ENCODE data around the gene GRM8. TPM values are rescaled to one million over a fixed set of nuclear protein-coding genes. Genes with fewer than 3 reads are reported as not detected.
"Not testable (repeated sequence)": the region's sequence is repeated elsewhere in the genome, so short reads cannot be mapped to it uniquely, and the experiment has no call there.

The GRM8 gene
- total RNA-seq, 1 experiment from 2014 or later: not detected

DNA sequence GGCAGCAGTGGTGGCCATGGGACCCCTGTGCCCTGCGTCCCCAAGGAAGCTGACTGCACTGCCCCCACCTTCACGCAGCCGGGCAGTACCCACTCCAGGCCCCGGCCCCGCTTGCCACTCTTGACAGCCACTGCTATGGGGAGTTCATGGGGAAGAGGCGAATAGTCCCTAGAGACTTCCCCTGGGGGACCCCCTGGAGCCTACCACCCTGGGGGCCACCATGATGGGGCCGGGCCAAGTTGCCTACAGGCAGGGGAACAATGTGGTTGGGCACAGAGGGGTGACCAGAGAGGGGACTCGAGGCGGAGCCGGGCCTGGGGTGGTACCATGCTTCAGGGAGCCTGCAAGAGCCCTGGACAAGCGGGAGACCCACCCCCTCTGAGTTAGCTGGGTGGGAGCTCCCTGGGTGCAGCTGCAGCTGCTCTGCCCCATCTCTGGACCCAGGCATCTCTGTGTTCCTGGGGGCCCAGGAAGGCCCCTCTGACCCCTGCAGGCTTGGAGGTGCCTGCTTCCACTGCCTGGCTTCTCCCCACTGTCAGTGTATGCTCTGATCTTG, 567.6 kb downstream of the GRM8 start:
- H3K4me1 ChIP-seq (ENCODE audit: control insufficient read depth, insufficient read depth, low read length): no peaks in the 10 kb centered on the region
- H3K27me3 ChIP-seq (ENCODE audit: control insufficient read depth, insufficient read depth, low read length): no peaks in the 10 kb centered on the region
- ATAC-seq (no peak), DNase-seq (ENCODE audit: low read depth, low spot score) (no peak)
- no peak for TF ChIP-seq SIN3A (IDR thresholded peaks at IDR 0.05; ENCODE audit: borderline replicate concordance, insufficient read depth, low read depth, low read length)
- TF ChIP-seq POLR2AphosphoS5 (IDR thresholded peaks at IDR 0.05; ENCODE audit: low read depth, low read length): no peak
- no peak for TF ChIP-seq TCF7L2 (IDR thresholded peaks at IDR 0.05; ENCODE audit: low read depth, low read length)
- TF ChIP-seq CTCF (IDR thresholded peaks at IDR 0.05): no peak
- H3K36me3 ChIP-seq (ENCODE audit: control insufficient read depth, insufficient read depth, low read length): no peaks in the 10 kb centered on the region
- ChIA-PET CTCF (no interaction called here), POLR2A (no interaction called here)
- intact Hi-C loops (cut with micrococcal nuclease; ENCODE audit: unreplicated experiment): no loop called here
- in situ Hi-C loops (cut with HindIII; ENCODE audit: low pct_unique_long_range_greater_than_20kb, low sequenced_read_pairs): no loop called here
- no peak overlapping the region for H3K4me3 ChIP-seq (ENCODE audit: low read depth in 2 of 2, low read length in 2 of 2)
- no peaks in the 10 kb centered on the region for H3K9me3 ChIP-seq (ENCODE audit: control insufficient read depth, insufficient read depth, low read depth, low read length)
- BruUV-seq (replicated peaks): no TSS peak
- H3K27ac ChIP-seq (ENCODE audit: low read length): no peak overlapping the region

GRCh38 chr7:126682176-126682575, 570.6 kb downstream of the GRM8 start:
- ATAC-seq: no peak
- TF ChIP-seq SIN3A (IDR thresholded peaks at IDR 0.05; ENCODE audit: borderline replicate concordance, insufficient read depth, low read depth, low read length) (no peak), POLR2AphosphoS5 (IDR thresholded peaks at IDR 0.05; ENCODE audit: low read depth, low read length) (no peak), CTCF (IDR thresholded peaks at IDR 0.05) (no peak), TCF7L2 (IDR thresholded peaks at IDR 0.05; ENCODE audit: low read depth, low read length) (no peak)
- TF ChIP-seq, protein P1, sequence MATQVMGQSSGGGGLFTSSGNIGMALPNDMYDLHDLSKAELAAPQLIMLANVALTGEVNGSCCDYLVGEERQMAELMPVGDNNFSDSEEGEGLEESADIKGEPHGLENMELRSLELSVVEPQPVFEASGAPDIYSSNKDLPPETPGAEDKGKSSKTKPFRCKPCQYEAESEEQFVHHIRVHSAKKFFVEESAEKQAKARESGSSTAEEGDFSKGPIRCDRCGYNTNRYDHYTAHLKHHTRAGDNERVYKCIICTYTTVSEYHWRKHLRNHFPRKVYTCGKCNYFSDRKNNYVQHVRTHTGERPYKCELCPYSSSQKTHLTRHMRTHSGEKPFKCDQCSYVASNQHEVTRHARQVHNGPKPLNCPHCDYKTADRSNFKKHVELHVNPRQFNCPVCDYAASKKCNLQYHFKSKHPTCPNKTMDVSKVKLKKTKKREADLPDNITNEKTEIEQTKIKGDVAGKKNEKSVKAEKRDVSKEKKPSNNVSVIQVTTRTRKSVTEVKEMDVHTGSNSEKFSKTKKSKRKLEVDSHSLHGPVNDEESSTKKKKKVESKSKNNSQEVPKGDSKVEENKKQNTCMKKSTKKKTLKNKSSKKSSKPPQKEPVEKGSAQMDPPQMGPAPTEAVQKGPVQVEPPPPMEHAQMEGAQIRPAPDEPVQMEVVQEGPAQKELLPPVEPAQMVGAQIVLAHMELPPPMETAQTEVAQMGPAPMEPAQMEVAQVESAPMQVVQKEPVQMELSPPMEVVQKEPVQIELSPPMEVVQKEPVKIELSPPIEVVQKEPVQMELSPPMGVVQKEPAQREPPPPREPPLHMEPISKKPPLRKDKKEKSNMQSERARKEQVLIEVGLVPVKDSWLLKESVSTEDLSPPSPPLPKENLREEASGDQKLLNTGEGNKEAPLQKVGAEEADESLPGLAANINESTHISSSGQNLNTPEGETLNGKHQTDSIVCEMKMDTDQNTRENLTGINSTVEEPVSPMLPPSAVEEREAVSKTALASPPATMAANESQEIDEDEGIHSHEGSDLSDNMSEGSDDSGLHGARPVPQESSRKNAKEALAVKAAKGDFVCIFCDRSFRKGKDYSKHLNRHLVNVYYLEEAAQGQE (IDR thresholded peaks at IDR 0.05; ENCODE audit: insufficient read depth in 1 of 2, low read depth in 2 of 2, low read length in 1 of 2): no peak
- Histone ChIP-seq H3K9me3 (ENCODE audit: control insufficient read depth, insufficient read depth, low read depth, low read length) (no peaks in the 10 kb centered on the region), H3K36me3 (ENCODE audit: control insufficient read depth, insufficient read depth, low read length) (no peaks in the 10 kb centered on the region), H3K27me3 (ENCODE audit: control insufficient read depth, insufficient read depth, low read length) (no peaks in the 10 kb centered on the region), H3K4me3 (ENCODE audit: low read depth in 2 of 2, low read length in 2 of 2) (no peak overlapping the region), H3K27ac (ENCODE audit: low read length) (no peak overlapping the region), H3K4me1 (ENCODE audit: control insufficient read depth, insufficient read depth, low read length) (no peaks in the 10 kb centered on the region)
- in situ Hi-C loops (cut with HindIII; ENCODE audit: low pct_unique_long_range_greater_than_20kb, low sequenced_read_pairs): no loop called here
- CTCF ChIA-PET: no interaction called here
- POLR2A ChIA-PET: no interaction called here
- intact Hi-C loops (cut with micrococcal nuclease; ENCODE audit: unreplicated experiment): no loop called here
- BruUV-seq (replicated peaks): no TSS peak
- DNase-seq (ENCODE audit: low read depth, low spot score): no peak

GRCh38 chr7:126668762-126669161, 584.0 kb downstream of the GRM8 start:
- H3K4me1 ChIP-seq (ENCODE audit: control insufficient read depth, insufficient read depth, low read length); ATAC-seq; H3K9me3 ChIP-seq (ENCODE audit: control insufficient read depth, insufficient read depth, low read depth, low read length); H3K4me3 ChIP-seq (ENCODE audit: low read depth in 2 of 2, low read length in 2 of 2); H3K27ac ChIP-seq (ENCODE audit: low read length); H3K36me3 ChIP-seq (ENCODE audit: control insufficient read depth, insufficient read depth, low read length); in situ Hi-C loops (cut with HindIII; ENCODE audit: low pct_unique_long_range_greater_than_20kb, low sequenced_read_pairs); BruUV-seq (replicated peaks); H3K27me3 ChIP-seq (ENCODE audit: control insufficient read depth, insufficient read depth, low read length); intact Hi-C loops (cut with micrococcal nuclease; ENCODE audit: unreplicated experiment); POLR2A ChIA-PET; DNase-seq (ENCODE audit: low read depth, low spot score); CTCF ChIA-PET: not testable (repeated sequence)
